Stimulated activated effector memory CD8-positive, alpha-beta T cell treated with anti-CD3 and anti-CD28 coated beads, Interleukin-12 subunit alpha, Interleukin-12 subunit beta, amount 100 ng/mL, for 72 hours (primary cell): ENCODE measurements around the gene C21orf91.

ENCODE experiments used
- ATAC-seq: fragments of 150-1000 bp; cut with Tn5 transposase; 2 replicates; pipeline ENCODE4 v1.10.0; 2021
- DNase-seq, 2 donors: peaks; one replicate each; pipeline ENCODE4 v3.0.0; 2021 to 2022; ENCODE audit warnings: low spot score in 2 of 2
- H3K27ac Mint-ChIP-seq: one replicate; pipeline ENCODE4 v1.8.0; 2022; ENCODE audit warnings: mild to moderate bottlenecking, mixed read lengths
- H3K36me3 Mint-ChIP-seq: one replicate; pipeline ENCODE4 v1.8.0; 2022; ENCODE audit warnings: mild to moderate bottlenecking, mixed read lengths
- H3K4me1 Mint-ChIP-seq: one replicate; pipeline ENCODE4 v1.8.0; 2022; ENCODE audit warnings: mixed read lengths
- H3K4me3 Mint-ChIP-seq: one replicate; pipeline ENCODE4 v1.8.0; 2022; ENCODE audit warnings: mild to moderate bottlenecking, mixed read lengths
- H3K9me3 Mint-ChIP-seq: one replicate; pipeline ENCODE4 v1.8.0; 2022; ENCODE audit warnings: mixed read lengths

C21orf91 gene

GRCh38 chr21:17818186-17819113 lies 706 bp downstream of the C21orf91 start:
- Mint-ChIP-seq H3K36me3 (peaks cover 64% of the 10 kb centered on the region), H3K9me3 (no peaks in the 10 kb centered on the region), H3K4me1 (peaks cover 31% of the 10 kb centered on the region), H3K27ac (peak overlapping the region; percentile 100), H3K4me3 (peak overlapping the region; percentile 82)
- DNase-seq, result peak; percentile 31 to 77
- ATAC-seq, result peak; percentile 42

DNA sequence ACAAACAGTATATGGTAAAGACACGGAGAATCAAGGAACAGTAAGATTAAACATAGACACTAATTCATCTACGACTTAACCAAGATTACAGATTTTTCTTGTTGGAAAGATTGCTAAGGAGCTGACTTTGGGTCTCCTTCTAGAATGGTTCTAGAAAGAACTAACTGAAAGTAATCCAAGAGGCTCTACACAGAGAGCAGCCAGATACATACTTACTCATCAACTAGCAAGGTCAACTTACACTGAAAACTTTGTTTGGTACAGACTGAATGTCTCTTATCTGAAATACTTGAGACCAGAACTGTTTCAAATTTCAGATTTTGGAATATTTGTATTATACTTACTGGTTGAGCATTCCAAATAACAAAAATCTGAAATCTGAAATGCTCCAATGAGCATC lies 5.8 kb downstream of the C21orf91 start:
- DNase-seq, result no peak
- Mint-ChIP-seq H3K9me3 (peaks cover 6% of the 10 kb centered on the region), H3K27ac (peak overlapping the region; percentile 66), H3K4me1 (peaks cover 37% of the 10 kb centered on the region), H3K4me3 (no peak overlapping the region), H3K36me3 (peaks cover 99% of the 10 kb centered on the region)
- ATAC-seq, result no peak

DNA sequence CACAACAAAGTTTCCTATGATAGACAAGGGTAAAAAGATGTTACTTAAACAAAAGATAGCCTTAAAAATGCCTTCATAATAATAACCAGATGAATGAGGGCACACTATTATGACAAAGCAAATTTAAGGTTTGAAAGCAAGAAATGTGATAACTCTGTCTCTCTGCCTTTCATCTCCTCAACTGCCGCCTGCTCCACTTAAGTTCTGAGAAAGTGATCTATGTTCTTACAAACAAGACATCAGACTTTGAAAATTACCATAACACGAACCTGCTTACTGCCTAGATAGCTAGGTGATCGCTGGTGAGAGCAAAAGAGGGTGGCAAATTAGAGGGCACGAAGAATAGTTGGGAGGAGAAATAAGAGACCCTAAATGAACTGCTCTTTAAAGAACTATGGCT lies 13.2 kb downstream of the C21orf91 start:
- H3K4me1 Mint-ChIP-seq, result peaks cover 46% of the 10 kb centered on the region
- H3K4me3 Mint-ChIP-seq, result no peak overlapping the region
- ATAC-seq (no peak), DNase-seq (no peak)
- H3K27ac Mint-ChIP-seq, result peak overlapping the region; percentile 69
- peaks cover 97% of the 10 kb centered on the region for H3K36me3 Mint-ChIP-seq
- peaks cover 6% of the 10 kb centered on the region for H3K9me3 Mint-ChIP-seq

GRCh38 chr21:17803536-17803935 lies 15.6 kb downstream of the C21orf91 start:
- DNase-seq (no peak), ATAC-seq (no peak)
- peaks cover 1% of the 10 kb centered on the region for H3K9me3 Mint-ChIP-seq
- H3K4me1 Mint-ChIP-seq, result peaks cover 53% of the 10 kb centered on the region
- H3K4me3 Mint-ChIP-seq, result no peak overlapping the region
- peaks cover 78% of the 10 kb centered on the region for H3K36me3 Mint-ChIP-seq
- H3K27ac Mint-ChIP-seq, result peak overlapping the region; percentile 58

DNA sequence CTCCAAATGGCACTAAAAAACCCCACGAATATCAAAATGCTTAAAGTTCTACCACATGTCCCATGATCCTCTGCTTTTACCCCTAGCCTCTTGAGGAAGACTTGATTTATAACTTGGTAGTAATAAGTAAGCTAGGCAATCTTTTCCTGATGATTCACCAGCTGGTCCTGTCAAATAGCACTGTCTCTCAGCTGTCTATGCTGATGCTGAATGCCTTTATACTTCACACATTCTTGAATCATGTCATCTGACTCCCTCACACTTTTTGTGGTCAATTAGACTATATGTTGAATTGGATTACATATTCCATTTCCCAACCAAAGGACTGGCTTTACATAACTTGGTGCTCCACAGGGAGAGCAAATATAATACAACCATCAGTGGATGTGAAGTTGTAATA lies 16.6 kb downstream of the C21orf91 start:
- H3K36me3 Mint-ChIP-seq, result peaks cover 69% of the 10 kb centered on the region
- H3K27ac Mint-ChIP-seq, result peak overlapping the region; percentile 85
- ATAC-seq (peak; percentile 69), DNase-seq (no peak)
- H3K9me3 Mint-ChIP-seq, result no peaks in the 10 kb centered on the region
- peaks cover 52% of the 10 kb centered on the region for H3K4me1 Mint-ChIP-seq
- H3K4me3 Mint-ChIP-seq, result no peak overlapping the region

DNA sequence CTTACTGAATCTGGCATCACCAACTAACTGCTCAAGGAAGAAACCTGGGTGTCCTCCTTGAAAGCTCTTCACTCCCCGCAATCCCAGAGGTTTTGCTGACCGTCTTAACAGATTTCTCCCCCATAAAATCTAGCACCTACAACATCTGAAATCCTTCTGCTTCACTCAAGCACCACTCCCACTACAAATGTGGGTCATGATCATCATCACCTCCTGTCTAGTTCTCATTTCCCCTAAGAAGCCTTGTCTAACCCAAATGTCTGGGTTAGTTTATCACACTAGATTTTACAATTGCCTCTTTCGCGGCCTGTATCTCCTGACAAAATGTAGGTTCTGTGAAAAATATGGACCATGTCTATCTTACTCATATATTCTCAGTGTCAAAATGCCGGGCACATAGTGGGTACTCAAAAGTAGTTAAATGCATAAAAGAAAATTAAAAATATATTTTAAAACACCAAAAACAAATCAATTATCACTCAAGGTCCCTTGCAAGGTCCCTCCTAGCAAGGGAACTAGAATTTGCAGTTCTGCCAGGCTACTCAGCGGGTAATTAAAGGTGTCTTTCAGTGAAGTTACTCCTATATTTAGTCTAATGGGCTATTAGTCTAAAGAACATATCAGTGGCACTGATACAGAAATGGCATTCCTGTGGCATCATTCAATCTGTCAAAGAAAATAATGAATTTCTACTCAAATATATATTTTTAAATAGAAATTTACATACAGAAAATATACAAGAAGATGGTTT lies 19.6 kb downstream of the C21orf91 start:
- peak overlapping the region; percentile 58 for H3K27ac Mint-ChIP-seq
- peak overlapping the region; percentile 28 for H3K4me3 Mint-ChIP-seq
- DNase-seq (no peak), ATAC-seq (peak; percentile 73)
- H3K36me3 Mint-ChIP-seq, result peaks cover 68% of the 10 kb centered on the region
- peaks cover 48% of the 10 kb centered on the region for H3K4me1 Mint-ChIP-seq
- no peaks in the 10 kb centered on the region for H3K9me3 Mint-ChIP-seq

DNA sequence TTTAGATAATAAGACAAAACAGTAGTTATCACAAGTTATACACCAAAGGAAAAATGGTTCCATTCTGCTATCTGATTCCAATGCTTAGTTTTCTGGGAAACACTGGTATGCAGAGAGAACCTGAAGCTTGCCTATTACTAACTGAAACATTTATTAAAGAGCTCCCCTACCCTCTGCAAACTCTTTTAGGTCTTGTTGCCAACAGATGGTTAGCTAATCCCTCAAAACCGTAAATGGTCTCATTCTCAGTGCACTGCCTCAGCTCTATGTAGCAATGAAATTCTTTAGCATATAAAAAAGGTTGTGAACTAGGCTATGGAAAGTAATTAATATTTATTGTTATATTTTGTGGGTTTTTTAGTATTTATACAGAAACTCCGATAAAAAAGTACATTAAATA lies 20.4 kb downstream of the C21orf91 start:
- H3K27ac Mint-ChIP-seq, result peak overlapping the region; percentile 58
- peaks cover 68% of the 10 kb centered on the region for H3K36me3 Mint-ChIP-seq
- peak overlapping the region; percentile 28 for H3K4me3 Mint-ChIP-seq
- no peak for ATAC-seq
- peaks cover 40% of the 10 kb centered on the region for H3K4me1 Mint-ChIP-seq
- no peaks in the 10 kb centered on the region for H3K9me3 Mint-ChIP-seq
- no peak for DNase-seq

- Mint-ChIP-seq H3K9me3 (no peaks in the 10 kb centered on the region), H3K36me3 (peaks cover 67% of the 10 kb centered on the region), H3K4me3 (no peak overlapping the region), H3K27ac (no peak overlapping the region), H3K4me1 (peaks cover 32% of the 10 kb centered on the region)
- DNase-seq (no peak), ATAC-seq (no peak)
Observed at GRCh38 chr21:17797967-17798366, 21.2 kb downstream of the C21orf91 start.

DNA sequence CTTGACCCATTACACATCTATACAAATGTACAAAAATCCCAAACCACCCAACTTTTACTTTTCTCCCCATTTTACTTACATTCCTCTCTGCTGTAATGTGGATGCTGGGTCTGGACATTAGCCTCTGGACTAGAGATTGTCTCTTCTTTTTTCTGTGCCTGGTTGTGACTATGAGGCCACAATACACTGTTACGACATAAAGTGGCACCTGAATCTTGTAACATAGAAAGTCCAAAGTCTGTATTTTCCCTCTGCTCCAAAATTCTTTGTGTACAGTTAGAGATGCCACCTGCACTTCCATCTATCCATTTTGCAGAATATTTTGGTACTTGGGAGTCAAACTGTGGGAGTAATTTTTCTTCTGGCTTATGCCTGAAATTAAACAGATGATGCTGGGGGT lies 22.7 kb downstream of the C21orf91 start:
- Mint-ChIP-seq H3K4me1 (peaks cover 23% of the 10 kb centered on the region), H3K27ac (peak overlapping the region; percentile 88), H3K36me3 (peaks cover 67% of the 10 kb centered on the region), H3K4me3 (peak overlapping the region; percentile 50), H3K9me3 (no peaks in the 10 kb centered on the region)
- no peak for DNase-seq
- ATAC-seq, result no peak

GRCh38 chr21:17796037-17796403 lies 23.1 kb downstream of the C21orf91 start:
- Mint-ChIP-seq H3K27ac (peak overlapping the region; percentile 88), H3K4me1 (peaks cover 28% of the 10 kb centered on the region), H3K36me3 (peaks cover 66% of the 10 kb centered on the region), H3K9me3 (no peaks in the 10 kb centered on the region), H3K4me3 (peak overlapping the region; percentile 50)
- ATAC-seq (peak; percentile 69), DNase-seq (no peak)

GRCh38 chr21:17795146-17796036 lies 23.8 kb downstream of the C21orf91 start:
- DNase-seq, result no peak
- Mint-ChIP-seq H3K36me3 (peaks cover 66% of the 10 kb centered on the region), H3K4me3 (peak overlapping the region; percentile 50), H3K4me1 (peaks cover 33% of the 10 kb centered on the region), H3K9me3 (no peaks in the 10 kb centered on the region), H3K27ac (peak overlapping the region; percentile 88)
- peak; percentile 46 for ATAC-seq

GRCh38 chr21:17794518-17795145 lies 24.5 kb downstream of the C21orf91 start:
- Mint-ChIP-seq H3K9me3 (no peaks in the 10 kb centered on the region), H3K36me3 (peaks cover 72% of the 10 kb centered on the region), H3K27ac (peak overlapping the region; percentile 88), H3K4me3 (peak overlapping the region; percentile 50), H3K4me1 (peaks cover 36% of the 10 kb centered on the region)
- ATAC-seq (no peak), DNase-seq (no peak)

DNA sequence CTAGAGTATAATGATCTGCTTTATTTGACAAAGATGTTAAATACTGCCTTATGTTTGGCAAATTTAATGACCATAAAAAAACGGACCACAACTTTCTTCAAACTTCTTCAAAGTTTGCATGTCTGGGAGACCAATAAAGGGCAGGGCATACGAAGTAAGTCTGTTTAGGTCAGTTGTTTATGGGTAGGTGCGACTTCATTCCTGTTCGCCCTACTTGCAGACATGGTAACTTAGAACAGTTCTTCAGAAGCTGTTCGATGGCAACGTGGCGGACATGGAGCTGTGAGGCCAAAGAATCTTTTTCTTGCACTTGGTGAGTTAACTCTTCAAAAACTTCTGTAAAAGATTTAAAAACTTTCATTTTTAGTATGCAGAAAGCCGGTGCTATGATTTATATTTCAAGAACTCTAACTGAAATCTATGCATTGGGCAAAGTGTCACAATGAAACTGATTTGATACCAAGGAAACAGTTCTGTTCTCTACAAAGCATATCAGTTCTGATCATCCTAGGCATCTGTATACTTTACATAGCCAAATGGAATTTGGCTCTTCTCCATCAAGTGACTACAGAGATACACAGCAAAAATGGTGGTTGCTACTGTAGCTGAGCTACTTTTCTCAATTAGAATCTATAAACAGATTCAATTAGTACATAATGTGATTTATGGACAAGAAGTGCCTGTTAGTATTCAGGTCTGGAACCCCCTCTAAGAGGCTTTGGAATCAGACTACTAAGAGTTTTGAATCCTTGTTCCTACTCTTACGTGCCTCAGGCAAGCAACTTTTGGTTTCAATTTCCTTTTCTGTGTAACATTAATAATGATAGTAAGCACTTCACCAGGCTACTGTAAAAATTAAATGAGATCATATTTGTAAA lies 25.7 kb downstream of the C21orf91 start:
- Mint-ChIP-seq H3K36me3 (peaks cover 75% of the 10 kb centered on the region), H3K4me3 (peak overlapping the region; percentile 50), H3K9me3 (no peaks in the 10 kb centered on the region), H3K27ac (peak overlapping the region; percentile 88), H3K4me1 (peaks cover 33% of the 10 kb centered on the region)
- peak; percentile 78 for ATAC-seq
- DNase-seq, result no peak

DNA sequence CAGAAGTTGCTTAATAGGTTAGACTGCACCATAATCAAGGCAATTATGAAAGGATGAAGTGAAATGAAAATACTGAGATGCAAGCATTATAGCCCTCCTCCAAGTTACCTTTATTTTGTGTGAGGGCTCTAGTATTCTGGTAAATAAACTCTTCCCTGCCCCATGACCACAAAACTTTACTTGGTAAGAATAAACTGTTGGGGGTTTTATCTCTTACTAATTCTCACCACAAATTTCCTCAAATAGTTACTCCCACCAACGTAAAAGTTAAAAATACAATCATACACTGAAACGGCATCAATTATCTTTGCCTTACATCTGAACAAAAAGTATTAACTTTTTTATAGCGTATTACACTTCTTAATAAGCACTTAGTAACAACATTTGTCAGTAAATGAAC lies 29.5 kb downstream of the C21orf91 start:
- H3K27ac Mint-ChIP-seq, result peak overlapping the region; percentile 89
- DNase-seq, result no peak
- peaks cover 69% of the 10 kb centered on the region for H3K36me3 Mint-ChIP-seq
- peak; percentile 2 for ATAC-seq
- H3K4me3 Mint-ChIP-seq, result peak overlapping the region; percentile 57
- no peaks in the 10 kb centered on the region for H3K9me3 Mint-ChIP-seq
- H3K4me1 Mint-ChIP-seq, result peaks cover 50% of the 10 kb centered on the region
